ENCODE data around the gene MCF2L.

MCF2L gene

GRCh38 chr13:112998521-112999280 is 29.7 kb downstream of the MCF2L start:
- no peak for DNase-seq

GRCh38 chr13:112999414-113000177 is 30.6 kb downstream of the MCF2L start:
- no peak for DNase-seq

- no peak for DNase-seq
Measured at GRCh38 chr13:113000575-113000974, 31.6 kb downstream of the MCF2L start.

DNA sequence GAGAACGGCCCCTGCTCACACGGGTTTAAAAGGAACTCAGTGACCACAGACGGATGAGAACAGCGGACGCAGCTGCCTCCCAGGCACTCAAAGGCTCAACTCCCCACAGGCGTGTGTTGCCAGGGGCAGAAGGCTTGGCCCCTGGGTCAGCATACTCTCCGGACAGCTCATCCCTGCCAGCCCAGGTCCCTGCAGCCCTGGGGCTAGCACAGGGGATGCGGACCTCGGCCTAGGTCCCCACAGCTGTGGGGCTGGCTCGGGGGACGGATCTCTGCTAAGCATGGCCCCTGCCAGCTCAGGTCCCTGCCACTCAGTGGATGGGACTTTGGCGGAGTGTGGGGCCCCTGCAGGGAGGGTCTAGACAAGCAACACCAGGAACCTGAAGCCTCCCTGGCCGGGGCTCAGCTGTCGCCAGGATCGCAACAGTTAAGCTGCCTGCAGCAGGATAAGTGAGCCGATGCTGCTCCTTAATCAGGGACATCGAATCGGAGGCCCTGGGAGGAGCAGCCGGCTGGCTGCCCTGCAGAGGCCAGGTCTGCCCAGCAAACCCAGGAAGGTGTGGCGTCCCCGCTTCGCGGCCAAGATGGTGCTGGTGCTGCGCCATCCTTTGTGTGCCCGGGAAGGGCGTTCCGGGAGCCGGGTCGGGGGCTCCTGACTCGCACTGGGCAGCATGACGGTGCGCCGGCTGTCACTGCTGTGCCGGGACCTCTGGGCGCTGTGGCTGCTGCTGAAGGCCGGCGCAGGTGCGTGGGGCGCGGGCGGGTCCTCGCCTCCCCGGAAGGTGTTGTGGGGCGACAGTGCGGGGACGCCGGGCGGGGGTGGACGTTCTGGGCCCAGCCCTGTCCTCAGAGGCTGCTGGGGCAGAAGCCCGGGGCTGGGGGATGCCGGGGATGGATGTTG is 32.5 kb downstream of the MCF2L start:
- DNase-seq, result peak; percentile 97

DNA sequence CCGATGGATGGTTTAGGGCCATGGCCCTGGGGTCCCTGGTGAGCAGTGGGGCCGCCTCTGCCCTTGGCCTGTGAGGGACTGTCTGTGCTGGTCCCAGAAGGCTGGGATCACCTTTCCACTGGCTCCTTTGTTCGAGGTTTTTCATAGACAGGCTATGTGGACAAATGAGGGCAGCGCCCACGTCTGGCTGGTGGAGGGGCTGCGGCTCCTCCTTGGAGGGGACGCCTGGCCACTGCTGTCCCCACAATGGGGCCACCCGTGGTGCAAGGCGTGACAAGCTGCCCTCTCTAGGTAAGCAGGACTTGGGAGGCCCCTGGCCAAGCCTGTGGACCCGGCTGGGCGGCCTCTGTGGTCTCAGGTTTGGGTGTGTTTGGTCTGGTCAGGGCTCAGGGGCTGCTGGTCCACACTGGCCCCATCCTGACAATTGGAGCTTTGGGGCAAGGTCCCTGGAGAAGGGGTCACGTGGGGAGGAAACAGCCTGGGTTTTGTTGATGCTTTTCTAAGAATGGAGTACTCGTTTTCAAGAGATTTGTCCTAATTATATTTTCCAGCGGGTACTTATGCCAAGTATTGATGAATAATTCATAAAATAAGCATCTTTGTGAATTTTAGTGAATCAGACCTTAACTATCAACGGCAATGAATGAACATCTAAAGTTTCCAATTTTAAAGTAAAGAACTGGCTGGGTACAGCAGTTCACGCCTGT is 33.3 kb downstream of the MCF2L start:
- peak; percentile 93 for DNase-seq

GRCh38 chr13:113002913-113003290 is 33.9 kb downstream of the MCF2L start:
- DNase-seq, result no peak

DNA sequence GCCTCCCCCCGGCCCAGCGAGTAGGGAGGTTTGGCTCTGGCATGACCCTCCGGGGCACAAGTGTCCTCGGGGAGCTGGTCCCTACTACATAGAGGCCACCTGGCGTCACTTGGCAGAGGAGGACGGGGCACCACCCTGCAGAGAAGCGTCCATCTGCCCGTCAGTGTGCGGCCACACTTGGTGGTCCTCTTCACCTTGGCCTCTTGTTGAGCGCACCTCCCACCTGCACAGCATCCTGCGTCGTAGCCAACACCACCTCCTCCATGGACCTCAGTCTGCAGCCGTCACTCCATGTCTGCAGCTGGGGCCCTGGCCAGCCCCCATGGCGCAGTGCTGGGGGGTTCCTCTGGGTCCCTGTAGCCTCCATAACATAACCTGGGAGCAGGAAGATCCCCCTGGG is 35.1 kb downstream of the MCF2L start:
- DNase-seq, result no peak

- no peak for DNase-seq
Measured at GRCh38 chr13:113005076-113005865, 36.3 kb downstream of the MCF2L start.

DNA sequence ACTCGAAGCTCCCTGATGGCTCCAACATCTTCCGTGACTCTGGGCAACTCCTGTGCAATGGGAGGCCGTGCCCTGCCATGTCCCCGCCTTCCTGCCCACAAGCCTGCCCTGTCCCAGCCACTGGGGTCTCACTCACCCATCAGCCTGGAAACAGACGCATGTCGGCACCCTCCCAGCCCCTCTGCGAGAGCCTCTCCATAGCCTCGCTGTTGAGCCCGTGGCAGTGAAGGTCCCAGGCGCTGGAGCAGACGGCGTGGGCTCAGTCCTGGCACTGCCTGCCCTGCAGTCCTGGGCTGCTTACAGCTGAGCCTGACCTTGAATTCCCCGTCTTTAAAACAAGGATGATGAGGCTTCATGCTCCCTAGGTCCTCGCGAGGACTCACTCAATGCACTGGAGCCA is 37.0 kb downstream of the MCF2L start:
- no peak for DNase-seq

GRCh38 chr13:113006660-113007059 is 37.6 kb downstream of the MCF2L start:
- no peak for DNase-seq

- no peak for DNase-seq
Measured at GRCh38 chr13:113008851-113009250, 39.8 kb downstream of the MCF2L start.

DNA sequence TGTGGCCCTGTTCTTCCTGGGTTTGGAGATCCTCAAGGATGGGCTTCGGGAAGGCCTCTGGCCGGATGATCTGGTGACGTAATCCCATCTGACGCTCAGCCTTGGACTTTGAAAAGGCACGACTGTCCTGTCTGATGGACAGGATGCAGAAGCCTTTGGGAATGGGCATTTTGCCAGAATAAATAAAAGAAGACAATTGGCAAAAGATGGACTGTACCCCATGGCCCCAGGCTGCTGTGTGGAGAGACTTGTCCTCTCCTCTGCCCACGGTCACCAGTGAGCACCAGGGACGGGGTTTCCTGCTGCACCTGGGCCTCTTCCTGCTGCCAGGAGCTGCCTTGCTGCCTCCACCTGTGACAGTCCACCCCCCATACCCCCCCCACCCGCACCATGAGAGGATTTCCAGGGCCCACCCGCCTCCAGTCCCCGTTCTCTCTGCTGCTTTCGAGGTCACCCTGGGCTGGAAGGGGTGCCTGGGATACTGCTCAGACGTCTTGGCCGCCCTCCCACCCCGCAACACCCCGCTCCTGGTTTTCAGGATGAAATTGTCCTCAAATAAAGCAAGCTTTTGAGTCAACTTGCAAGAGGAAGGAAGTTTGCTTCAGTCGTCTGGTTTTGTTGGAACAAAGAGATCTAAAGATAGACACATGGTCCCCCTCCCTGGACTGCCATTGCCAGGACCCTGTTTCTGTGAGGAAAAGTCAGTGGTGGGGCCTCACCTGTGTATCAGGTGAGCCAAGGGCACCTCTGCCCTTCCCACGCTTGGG is 40.9 kb downstream of the MCF2L start:
- DNase-seq, result peak; percentile 59

DNA sequence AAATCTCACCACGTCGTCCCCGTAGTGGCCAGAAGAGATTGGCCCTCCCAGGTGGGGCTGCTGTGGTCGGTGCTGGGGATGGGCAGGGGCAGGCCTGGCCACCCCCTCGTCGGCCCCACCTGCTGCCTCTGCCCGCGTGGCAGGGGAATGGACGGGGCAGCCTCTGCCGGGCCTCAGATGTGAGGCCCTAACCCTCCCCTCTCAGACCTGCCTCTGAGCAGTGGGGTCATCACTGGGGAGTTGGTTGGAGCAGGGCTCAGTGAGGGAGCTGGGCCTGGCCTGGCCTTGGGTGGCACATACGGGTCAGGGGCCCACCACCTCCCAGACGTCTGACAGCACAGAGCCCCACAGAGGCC is 41.5 kb downstream of the MCF2L start:
- no peak for DNase-seq

DNA sequence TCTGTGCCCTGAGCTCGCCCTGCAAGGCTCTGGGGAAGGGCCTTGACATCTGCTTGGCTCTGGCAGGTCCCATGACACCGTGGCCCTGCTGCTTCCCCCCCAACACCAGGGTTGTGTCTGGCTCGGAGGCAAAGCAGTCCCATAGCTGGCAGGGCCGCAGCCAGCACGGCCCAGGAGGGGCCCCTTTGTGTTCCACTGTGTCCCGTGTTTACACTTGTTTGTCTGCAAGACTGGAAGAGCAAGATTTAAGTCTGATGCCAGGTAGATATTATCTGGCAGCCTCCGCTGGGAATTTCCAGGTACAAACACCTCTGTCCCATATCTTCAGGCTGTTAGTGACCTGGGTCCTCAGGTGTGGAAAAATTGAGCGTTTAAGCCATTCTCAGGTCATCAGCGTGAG is 44.3 kb downstream of the MCF2L start:
- DNase-seq, result no peak

- no peak for DNase-seq
Measured at GRCh38 chr13:113013878-113014751, 45.1 kb downstream of the MCF2L start.

GRCh38 chr13:113014752-113015745 is 46.0 kb downstream of the MCF2L start:
- DNase-seq, result no peak

DNA sequence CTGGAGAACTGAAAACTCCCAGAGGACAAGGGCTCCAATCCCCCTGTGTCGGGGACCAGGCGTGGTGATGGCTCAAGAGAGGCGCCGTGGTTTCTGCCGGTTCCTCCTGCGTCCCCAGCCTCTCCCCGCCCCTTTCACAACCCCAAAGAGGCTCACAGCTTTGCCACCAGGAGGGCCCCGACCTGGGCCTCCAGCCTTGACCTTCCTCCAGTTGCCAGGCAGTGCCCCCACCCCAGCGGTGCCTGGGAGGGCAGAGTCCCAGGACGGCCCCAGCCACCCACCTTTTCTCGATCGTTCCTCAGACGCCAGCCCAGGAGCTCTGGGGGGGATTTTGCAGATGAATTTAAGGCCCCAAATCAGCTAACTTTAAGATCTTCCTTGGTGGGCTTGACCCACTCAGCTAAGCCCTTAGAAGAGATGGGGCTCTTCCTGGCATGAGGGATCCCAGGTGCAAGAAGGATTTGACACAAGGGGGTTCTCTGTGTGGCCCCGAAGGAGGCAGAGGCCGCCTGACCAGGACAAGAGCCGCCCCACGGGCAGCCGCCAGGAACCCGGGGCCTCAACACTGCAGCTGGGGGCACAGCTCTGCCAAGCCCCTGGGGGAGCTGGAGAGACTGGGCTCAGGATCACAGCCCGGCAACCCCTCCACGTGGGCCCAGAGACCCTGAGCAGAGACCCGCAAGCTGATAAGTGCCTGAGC is 47.0 kb downstream of the MCF2L start:
- no peak for DNase-seq

All from eye (tissue), 1 donor.